HAP-1 (cell line): ENCODE data around the gene CPNE4.
"Not testable (repeated sequence)": the region's sequence is repeated elsewhere in the genome, so short reads cannot be mapped to it uniquely, and the experiment has no call there.

Experiments
- DNase-seq, 2 experiments: peaks; one replicate each; pipeline ENCODE4 v3.0.0-alpha.2; 2016 to 2020; ENCODE audit warnings: low spot score in 2 of 2
- H3K27me3 ChIP-seq: fragments of 250-450 bp; sonication (Bioruptor Pico); 2 replicates; pipeline ENCODE4 v1.5.1; 2020; ENCODE audit warnings: low read depth, mild to moderate bottlenecking, moderate library complexity
- H3K36me3 ChIP-seq: fragments of 250-450 bp; sonication (Bioruptor Pico); replicated peaks from 2 replicates; pipeline ENCODE4 v1.5.1; 2020; ENCODE audit warnings: mild to moderate bottlenecking
- H3K4me1 ChIP-seq: fragments of 250-450 bp; sonication (Bioruptor Pico); 2 replicates; pipeline ENCODE4 v1.5.1; 2020; ENCODE audit warnings: mild to moderate bottlenecking
- H3K4me3 ChIP-seq: fragments of 250-450 bp; sonication (Bioruptor Pico); 2 replicates; pipeline ENCODE4 v1.5.1; 2020; ENCODE audit warnings: mild to moderate bottlenecking, moderate library complexity
- H3K9me3 ChIP-seq: fragments of 250-450 bp; sonication (Bioruptor Pico); 2 replicates; pipeline ENCODE4 v1.5.1; 2020; ENCODE audit warnings: mild to moderate bottlenecking, moderate library complexity
- in situ Hi-C: fragments of 300-500 bp; cut with MboI; formaldehyde crosslinking; loops from 3 replicates; pipeline ENCODE4 v1.14.3; 2020; ENCODE audit warnings: low sequenced_read_pairs, inconsistent platforms, mixed read lengths

The CPNE4 gene

GRCh38 chr3:131914090-131914691 lies 120.6 kb downstream of the CPNE4 start:
- Histone ChIP-seq H3K27me3 (no peaks in the 10 kb centered on the region), H3K4me1 (peaks cover 37% of the 10 kb centered on the region), H3K4me3 (no peak overlapping the region), H3K9me3 (no peaks in the 10 kb centered on the region), H3K36me3 (no peaks in the 10 kb centered on the region)
- DNase-seq, result peak; percentile 65 to 88
- in situ Hi-C loops, result no loop called here

- H3K4me1 ChIP-seq, result peaks cover 30% of the 10 kb centered on the region
- in situ Hi-C loops, result no loop called here
- no peaks in the 10 kb centered on the region for H3K36me3 ChIP-seq
- H3K9me3 ChIP-seq, result no peaks in the 10 kb centered on the region
- no peak overlapping the region for H3K4me3 ChIP-seq
- DNase-seq, result no peak
- H3K27me3 ChIP-seq, result no peaks in the 10 kb centered on the region
Observed at GRCh38 chr3:131912255-131912654, 122.6 kb downstream of the CPNE4 start.

GRCh38 chr3:131907796-131908195 lies 127.0 kb downstream of the CPNE4 start:
- in situ Hi-C loops, result no loop called here

GRCh38 chr3:131903988-131904415 lies 130.8 kb downstream of the CPNE4 start:
- Histone ChIP-seq H3K4me3 (no peak overlapping the region), H3K36me3 (no peaks in the 10 kb centered on the region), H3K4me1 (no peaks in the 10 kb centered on the region; the same call in 1 of the 2 replicates), H3K27me3 (no peaks in the 10 kb centered on the region), H3K9me3 (no peaks in the 10 kb centered on the region)
- no peak for DNase-seq
- in situ Hi-C loops, result no loop called here

More at GRCh38 chr3:131907796-131908195, 127.0 kb downstream of the CPNE4 start:
- no peaks in the 10 kb centered on the region for H3K9me3 ChIP-seq
- H3K27me3 ChIP-seq, result no peaks in the 10 kb centered on the region
- H3K4me3 ChIP-seq, result no peak overlapping the region
- peaks cover 11% of the 10 kb centered on the region for H3K4me1 ChIP-seq
- H3K36me3 ChIP-seq, result no peaks in the 10 kb centered on the region
- DNase-seq, result no peak

- in situ Hi-C loops, result no loop called here
- no peaks in the 10 kb centered on the region for H3K27me3 ChIP-seq
- no peak for DNase-seq
- no peaks in the 10 kb centered on the region; the same call in 1 of the 2 replicates for H3K4me1 ChIP-seq
- H3K9me3 ChIP-seq, result no peaks in the 10 kb centered on the region
- H3K36me3 ChIP-seq, result no peaks in the 10 kb centered on the region
- H3K4me3 ChIP-seq, result no peak overlapping the region
Observed at GRCh38 chr3:131901686-131902085, 133.1 kb downstream of the CPNE4 start.

GRCh38 chr3:131900891-131901290 lies 133.9 kb downstream of the CPNE4 start:
- Histone ChIP-seq H3K4me3 (no peak overlapping the region), H3K9me3 (no peaks in the 10 kb centered on the region), H3K4me1 (peaks cover 2% of the 10 kb centered on the region), H3K27me3 (no peaks in the 10 kb centered on the region), H3K36me3 (no peaks in the 10 kb centered on the region)
- no peak for DNase-seq
- in situ Hi-C loops, result no loop called here

- H3K9me3 ChIP-seq, result no peaks in the 10 kb centered on the region
- no peak for DNase-seq
- peaks cover 12% of the 10 kb centered on the region for H3K4me1 ChIP-seq
- H3K4me3 ChIP-seq, result no peak overlapping the region
- in situ Hi-C loops, result no loop called here
- no peaks in the 10 kb centered on the region for H3K36me3 ChIP-seq
- H3K27me3 ChIP-seq, result no peaks in the 10 kb centered on the region
Observed at GRCh38 chr3:131899021-131899420, 135.8 kb downstream of the CPNE4 start.

GRCh38 chr3:131898346-131898745 lies 136.5 kb downstream of the CPNE4 start:
- Histone ChIP-seq H3K27me3 (no peaks in the 10 kb centered on the region), H3K36me3 (no peaks in the 10 kb centered on the region), H3K4me1 (peaks cover 12% of the 10 kb centered on the region), H3K9me3 (no peaks in the 10 kb centered on the region), H3K4me3 (no peak overlapping the region)
- in situ Hi-C loops, result no loop called here
- no peak for DNase-seq

GRCh38 chr3:131896285-131896684 lies 138.5 kb downstream of the CPNE4 start:
- Histone ChIP-seq H3K4me1 (peaks cover 15% of the 10 kb centered on the region), H3K9me3 (peaks cover 5% of the 10 kb centered on the region), H3K27me3 (no peaks in the 10 kb centered on the region), H3K4me3 (no peak overlapping the region), H3K36me3 (no peaks in the 10 kb centered on the region)
- DNase-seq, result no peak
- in situ Hi-C loops, result no loop called here

GRCh38 chr3:131895766-131896165 lies 139.0 kb downstream of the CPNE4 start:
- no peaks in the 10 kb centered on the region for H3K36me3 ChIP-seq
- no peak overlapping the region for H3K4me3 ChIP-seq
- in situ Hi-C loops, result no loop called here
- H3K27me3 ChIP-seq, result no peaks in the 10 kb centered on the region
- DNase-seq, result peak; percentile 52
- H3K9me3 ChIP-seq, result peaks cover 5% of the 10 kb centered on the region
- peaks cover 15% of the 10 kb centered on the region for H3K4me1 ChIP-seq

- Histone ChIP-seq H3K4me1 (peaks cover 15% of the 10 kb centered on the region; the same call in 1 of the 2 replicates), H3K27me3 (no peaks in the 10 kb centered on the region), H3K36me3 (no peaks in the 10 kb centered on the region), H3K9me3 (peaks cover 5% of the 10 kb centered on the region), H3K4me3 (no peak overlapping the region)
- DNase-seq, result peak in 1 of 2 experiments; percentile 22
- in situ Hi-C loops, result no loop called here
Observed at GRCh38 chr3:131892331-131892730, 142.5 kb downstream of the CPNE4 start.

GRCh38 chr3:131885871-131886270 lies 148.9 kb downstream of the CPNE4 start:
- H3K27me3 ChIP-seq, H3K4me1 ChIP-seq, H3K4me3 ChIP-seq, H3K9me3 ChIP-seq, H3K36me3 ChIP-seq, in situ Hi-C loops: not testable (repeated sequence)
- peak; percentile 49 to 67 for DNase-seq

- in situ Hi-C loops, result no loop called here
- no peak overlapping the region for H3K4me3 ChIP-seq
- no peaks in the 10 kb centered on the region for H3K27me3 ChIP-seq
- no peak for DNase-seq
- H3K4me1 ChIP-seq, result peaks cover 7% of the 10 kb centered on the region
- H3K9me3 ChIP-seq, result no peaks in the 10 kb centered on the region
- no peaks in the 10 kb centered on the region for H3K36me3 ChIP-seq
Observed at GRCh38 chr3:131883711-131884407, 151.0 kb downstream of the CPNE4 start.

- no peak for DNase-seq
- H3K27me3 ChIP-seq, result no peaks in the 10 kb centered on the region
- in situ Hi-C loops, result no loop called here
- H3K4me1 ChIP-seq, result peaks cover 7% of the 10 kb centered on the region
- H3K36me3 ChIP-seq, result no peaks in the 10 kb centered on the region
- no peak overlapping the region for H3K4me3 ChIP-seq
- no peaks in the 10 kb centered on the region for H3K9me3 ChIP-seq
Observed at GRCh38 chr3:131883086-131883485, 151.7 kb downstream of the CPNE4 start.
